ENCODE results near the gene DOP1A. TPM values are rescaled to one million over a fixed set of nuclear protein-coding genes. Genes with fewer than 3 reads are reported as not detected.

Gene DOP1A
- total and polyA plus RNA-seq, 4 donors: 3.5 to 32.0 (median 9.6) TPM

DNA sequence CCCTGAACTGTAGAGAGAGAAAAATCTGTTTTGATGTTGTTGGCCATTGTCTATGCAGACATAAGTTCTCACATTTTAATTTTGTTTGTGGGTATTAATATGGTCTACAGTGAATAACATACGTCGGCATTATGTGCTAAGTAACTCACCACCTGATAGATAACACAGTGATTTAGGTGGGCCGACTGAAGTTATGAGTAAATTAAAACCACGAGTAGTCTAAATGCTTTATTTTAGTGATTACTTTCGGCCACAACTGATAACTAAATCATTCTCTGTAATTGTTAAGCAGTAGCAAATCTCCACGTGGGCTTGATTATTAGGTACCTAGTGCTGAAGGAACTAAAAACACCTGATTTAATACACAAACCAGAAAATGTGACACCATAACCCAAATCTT, 1.1 kb downstream of the DOP1A start:
- H3K4me1 ChIP-seq (ENCODE audit: control insufficient read depth in 4 of 4, insufficient read depth in 4 of 4, low read length in 3 of 4): peaks cover 0 to 26% (median 8%) of the 10 kb centered on the region in 4 donors
- TF ChIP-seq YY1 (IDR thresholded peaks at IDR 0.05): no peak
- TF ChIP-seq RAD21 (IDR thresholded peaks at IDR 0.05): no peak
- no peak for TF ChIP-seq NR2F2 (IDR thresholded peaks at IDR 0.05)
- no peak for TF ChIP-seq JUND (IDR thresholded peaks at IDR 0.05)
- TF ChIP-seq HNF4A (conservative IDR thresholded peaks at IDR 0.05): no peak
- no peak for TF ChIP-seq GABPA (IDR thresholded peaks at IDR 0.05 in 1 of 2, conservative IDR thresholded peaks at IDR 0.05 in 1 of 2)
- no peak for TF ChIP-seq EGR1 (IDR thresholded peaks at IDR 0.05; ENCODE audit: low read depth in 2 of 2)
- TF ChIP-seq, protein P1, sequence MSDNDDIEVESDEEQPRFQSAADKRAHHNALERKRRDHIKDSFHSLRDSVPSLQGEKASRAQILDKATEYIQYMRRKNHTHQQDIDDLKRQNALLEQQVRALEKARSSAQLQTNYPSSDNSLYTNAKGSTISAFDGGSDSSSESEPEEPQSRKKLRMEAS (IDR thresholded peaks at IDR 0.05): no peak
- no peak for DNase-seq (ENCODE audit: low spot score)

DNA sequence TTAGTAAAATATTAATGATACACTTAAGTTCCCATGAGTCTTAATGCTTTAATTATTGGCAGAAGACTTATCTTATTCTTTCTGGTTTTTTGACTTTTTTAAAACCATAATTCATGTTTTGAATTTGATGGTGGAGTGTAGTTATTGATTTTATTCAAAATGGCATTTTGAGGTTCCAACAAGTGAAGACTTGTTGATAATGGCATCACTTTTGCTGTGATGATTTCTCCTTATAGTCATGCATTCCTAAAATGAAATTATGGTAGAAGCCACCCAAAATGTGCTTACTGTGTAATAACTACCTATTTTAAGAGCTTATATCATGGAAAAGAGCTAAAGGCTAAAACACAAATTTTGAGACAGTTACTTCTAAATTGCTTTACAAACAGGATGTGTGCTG, 2.2 kb downstream of the DOP1A start:
- Histone ChIP-seq H3K4me1 (ENCODE audit: control insufficient read depth in 4 of 4, insufficient read depth in 4 of 4, low read length in 3 of 4) (peaks cover 0 to 26% (median 8%) of the 10 kb centered on the region in 4 donors), H3K9ac (ENCODE audit: low read depth in 1 of 2, low read length in 2 of 2) (no peak overlapping the region), H3K36me3 (ENCODE audit: control insufficient read depth in 4 of 4, insufficient read depth in 3 of 4, low read depth in 1 of 4, low read length in 3 of 4) (peaks cover 0 to 2% (median 0%) of the 10 kb centered on the region in 4 donors), H3K4me3 (ENCODE audit: low read depth in 1 of 3, low read length in 3 of 3) (no peak overlapping the region), H3K9me3 (ENCODE audit: control insufficient read depth in 4 of 4, low read length in 3 of 4) (no peaks in the 10 kb centered on the region), H3K27me3 (ENCODE audit: control insufficient read depth in 4 of 4, insufficient read depth in 4 of 4, low read length in 3 of 4) (no peaks in the 10 kb centered on the region), H3K27ac (ENCODE audit: low read depth in 1 of 2, low read length in 2 of 2) (no peak overlapping the region)
- DNase-seq (ENCODE audit: low spot score): no peak
- TF ChIP-seq TAF1 (conservative IDR thresholded peaks at IDR 0.05) (no peak), FOXA2 (IDR thresholded peaks at IDR 0.05) (no peak), RAD21 (IDR thresholded peaks at IDR 0.05) (no peak), HNF4G (IDR thresholded peaks at IDR 0.05) (no peak), GABPA (IDR thresholded peaks at IDR 0.05 in 1 of 2, conservative IDR thresholded peaks at IDR 0.05 in 1 of 2) (no peak), FOXA1 (IDR thresholded peaks at IDR 0.05) (no peak), HNF4A (conservative IDR thresholded peaks at IDR 0.05) (no peak), SP1 (IDR thresholded peaks at IDR 0.05) (no peak)
- TF ChIP-seq, protein P1 (IDR thresholded peaks at IDR 0.05): no peak
- TF ChIP-seq, protein P2, sequence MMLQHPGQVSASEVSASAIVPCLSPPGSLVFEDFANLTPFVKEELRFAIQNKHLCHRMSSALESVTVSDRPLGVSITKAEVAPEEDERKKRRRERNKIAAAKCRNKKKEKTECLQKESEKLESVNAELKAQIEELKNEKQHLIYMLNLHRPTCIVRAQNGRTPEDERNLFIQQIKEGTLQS (IDR thresholded peaks at IDR 0.05): no peak

More for the DNA sequence above, 1.1 kb downstream of the DOP1A start:
- WGBS: 57% methylated on average over 6 of the region's 6 CpGs
- Histone ChIP-seq H3K36me3 (ENCODE audit: control insufficient read depth in 4 of 4, insufficient read depth in 3 of 4, low read depth in 1 of 4, low read length in 3 of 4) (peaks cover 0 to under 1% (median 0%) of the 10 kb centered on the region in 4 donors), H3K9ac (ENCODE audit: low read depth in 1 of 2, low read length in 2 of 2) (no peak overlapping the region), H3K27ac (ENCODE audit: low read depth in 1 of 2, low read length in 2 of 2) (peak overlapping the region; percentile 95 to 96), H3K27me3 (ENCODE audit: control insufficient read depth in 4 of 4, insufficient read depth in 4 of 4, low read length in 3 of 4) (no peaks in the 10 kb centered on the region), H3K4me3 (ENCODE audit: low read depth in 1 of 3, low read length in 3 of 3) (peak overlapping the region in 2 of 3 donors; percentile 70 to 95), H3K9me3 (ENCODE audit: control insufficient read depth in 4 of 4, low read length in 3 of 4) (no peaks in the 10 kb centered on the region)

DNA sequence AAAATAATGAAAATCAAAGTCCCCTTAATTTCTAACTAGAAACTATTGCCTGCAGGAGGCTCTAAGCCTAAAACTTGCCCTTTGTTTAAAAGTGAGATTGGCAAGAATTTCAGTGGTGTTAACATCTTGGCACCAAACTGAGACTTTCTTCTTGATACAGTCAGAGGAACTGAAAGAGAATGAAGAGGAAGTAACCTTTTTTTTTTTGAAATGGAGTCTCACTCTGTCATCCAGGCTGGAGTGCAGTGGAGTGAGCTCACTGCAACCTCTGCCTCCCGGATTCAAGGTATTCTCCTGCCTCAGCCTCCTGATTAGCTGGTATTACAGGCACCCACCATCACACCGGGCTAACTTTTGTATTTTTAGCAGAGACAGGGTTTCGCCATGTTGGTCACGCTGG, 3.6 kb downstream of the DOP1A start:
- H3K9me3 ChIP-seq (ENCODE audit: control insufficient read depth in 4 of 4, low read length in 3 of 4): no peaks in the 10 kb centered on the region
- H3K36me3 ChIP-seq (ENCODE audit: control insufficient read depth in 4 of 4, insufficient read depth in 3 of 4, low read depth in 1 of 4, low read length in 3 of 4): peaks cover 0 to 2% (median 0%) of the 10 kb centered on the region in 4 donors
- no peak overlapping the region for H3K27ac ChIP-seq (ENCODE audit: low read depth in 1 of 2, low read length in 2 of 2)
- no peak overlapping the region for H3K4me3 ChIP-seq (ENCODE audit: low read depth in 1 of 3, low read length in 3 of 3)
- H3K27me3 ChIP-seq (ENCODE audit: control insufficient read depth in 4 of 4, insufficient read depth in 4 of 4, low read length in 3 of 4): no peaks in the 10 kb centered on the region
- TF ChIP-seq EGR1 (IDR thresholded peaks at IDR 0.05; ENCODE audit: low read depth in 2 of 2): no peak
- no peak for TF ChIP-seq YY1 (IDR thresholded peaks at IDR 0.05)
- TF ChIP-seq, protein P3, sequence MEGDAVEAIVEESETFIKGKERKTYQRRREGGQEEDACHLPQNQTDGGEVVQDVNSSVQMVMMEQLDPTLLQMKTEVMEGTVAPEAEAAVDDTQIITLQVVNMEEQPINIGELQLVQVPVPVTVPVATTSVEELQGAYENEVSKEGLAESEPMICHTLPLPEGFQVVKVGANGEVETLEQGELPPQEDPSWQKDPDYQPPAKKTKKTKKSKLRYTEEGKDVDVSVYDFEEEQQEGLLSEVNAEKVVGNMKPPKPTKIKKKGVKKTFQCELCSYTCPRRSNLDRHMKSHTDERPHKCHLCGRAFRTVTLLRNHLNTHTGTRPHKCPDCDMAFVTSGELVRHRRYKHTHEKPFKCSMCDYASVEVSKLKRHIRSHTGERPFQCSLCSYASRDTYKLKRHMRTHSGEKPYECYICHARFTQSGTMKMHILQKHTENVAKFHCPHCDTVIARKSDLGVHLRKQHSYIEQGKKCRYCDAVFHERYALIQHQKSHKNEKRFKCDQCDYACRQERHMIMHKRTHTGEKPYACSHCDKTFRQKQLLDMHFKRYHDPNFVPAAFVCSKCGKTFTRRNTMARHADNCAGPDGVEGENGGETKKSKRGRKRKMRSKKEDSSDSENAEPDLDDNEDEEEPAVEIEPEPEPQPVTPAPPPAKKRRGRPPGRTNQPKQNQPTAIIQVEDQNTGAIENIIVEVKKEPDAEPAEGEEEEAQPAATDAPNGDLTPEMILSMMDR (IDR thresholded peaks at IDR 0.05; ENCODE audit: low read depth, low read length, missing input control): no peak
- WGBS: 89% methylated on average over 4 of the region's 4 CpGs
- peaks cover 0 to 16% (median 5%) of the 10 kb centered on the region in 4 donors for H3K4me1 ChIP-seq (ENCODE audit: control insufficient read depth in 4 of 4, insufficient read depth in 4 of 4, low read length in 3 of 4)
- H3K9ac ChIP-seq (ENCODE audit: low read depth in 1 of 2, low read length in 2 of 2): no peak overlapping the region
- no peak for DNase-seq (ENCODE audit: low spot score)
